GM18867 (cell line): ENCODE data around the gene MADCAM1.

Source experiments
- ATAC-seq: cut with Tn5 transposase; IDR thresholded peaks from one replicate; pipeline ENCODE4 v1.9.1; 2021; ENCODE audit warnings: mild to moderate bottlenecking, moderate library complexity; ENCODE audit not compliant: unreplicated experiment

MADCAM1 gene

GRCh38 chr19:531009-531752 is 34.9 kb downstream of the MADCAM1 start:
- ATAC-seq, result peak; percentile 74

DNA sequence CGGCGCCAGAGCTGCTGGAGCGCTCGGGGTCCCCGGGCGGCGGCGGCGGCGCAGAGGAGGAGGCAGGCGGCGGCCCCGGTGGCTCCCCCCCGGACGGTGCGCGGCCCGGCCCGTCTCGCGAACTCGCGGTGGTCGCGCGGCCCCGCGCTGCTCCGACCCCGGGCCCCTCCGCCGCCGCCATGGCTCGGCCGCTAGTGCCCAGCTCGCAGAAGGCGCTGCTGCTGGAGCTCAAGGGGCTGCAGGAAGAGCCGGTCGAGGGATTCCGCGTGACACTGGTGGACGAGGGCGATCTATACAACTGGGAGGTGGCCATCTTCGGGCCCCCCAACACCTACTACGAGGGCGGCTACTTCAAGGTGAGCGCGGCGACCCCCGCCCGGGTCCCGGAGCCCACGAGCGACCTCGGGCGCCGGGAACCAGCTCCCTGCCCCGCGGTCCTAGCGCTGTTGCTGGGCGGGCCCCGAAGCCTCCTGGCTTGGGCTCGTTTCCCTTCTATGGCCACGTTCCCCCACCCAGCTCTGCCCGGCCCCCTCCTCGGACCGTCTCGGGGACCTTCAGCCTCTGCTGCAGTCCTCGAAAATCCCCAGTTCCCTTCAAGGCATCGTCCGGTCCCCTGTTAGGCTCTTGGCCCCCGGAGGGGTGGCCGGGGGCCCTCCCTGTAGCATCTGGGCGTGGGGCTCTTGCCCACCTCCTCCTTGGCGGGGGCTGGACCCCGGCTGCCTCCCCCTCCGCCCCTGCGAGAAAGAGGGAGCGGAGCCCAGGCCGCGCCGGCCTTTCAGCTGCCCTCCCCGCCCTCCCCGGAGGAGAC is 35.7 kb downstream of the MADCAM1 start, which contains the start of gene CDC34:
TSS of gene CDC34 (plus strand) at position 8 of the 808 bp plus-strand sequence. CDS start at position 180, 172 bp downstream.
- ATAC-seq, result peak; percentile 6

DNA sequence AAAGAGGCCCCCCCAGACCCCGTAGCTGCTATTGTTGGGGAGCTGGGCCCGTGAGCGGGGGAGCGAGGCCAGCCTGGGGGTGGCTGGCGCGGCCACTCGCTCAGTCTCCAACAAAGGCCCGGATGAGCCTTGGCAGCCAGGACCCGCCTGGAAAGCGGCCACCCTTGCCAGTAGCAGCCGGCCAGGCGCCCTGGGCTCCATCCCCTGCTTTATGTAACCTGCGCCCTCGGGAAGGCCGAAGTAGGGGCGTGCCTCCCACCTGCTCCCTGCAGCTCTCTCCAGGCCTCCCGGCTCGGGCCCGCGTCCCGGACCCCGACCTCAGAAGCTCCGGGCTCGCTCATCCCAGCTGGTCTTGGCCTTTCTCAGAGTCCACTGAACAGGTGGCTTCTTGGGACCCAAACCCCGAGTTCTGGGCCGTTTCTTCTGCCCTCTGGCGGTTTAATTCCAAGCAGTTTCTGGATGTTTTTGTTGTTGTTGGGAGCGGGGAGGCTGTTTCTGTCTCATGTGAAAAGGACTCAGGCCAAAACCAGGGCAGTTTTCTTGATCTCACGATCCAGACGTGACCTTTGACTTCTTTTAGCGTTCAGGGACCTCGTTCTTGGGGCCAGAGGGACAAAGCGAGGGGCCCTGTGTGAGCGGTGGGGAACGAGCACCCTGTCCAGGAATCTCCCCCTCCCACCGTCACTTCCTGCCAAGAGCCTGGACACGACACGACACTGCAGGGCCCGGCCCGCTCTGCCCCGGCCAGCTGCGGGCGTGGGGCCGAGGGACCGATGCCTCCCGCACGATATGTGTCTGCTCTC is 36.5 kb downstream of the MADCAM1 start:
- no peak for ATAC-seq

DNA sequence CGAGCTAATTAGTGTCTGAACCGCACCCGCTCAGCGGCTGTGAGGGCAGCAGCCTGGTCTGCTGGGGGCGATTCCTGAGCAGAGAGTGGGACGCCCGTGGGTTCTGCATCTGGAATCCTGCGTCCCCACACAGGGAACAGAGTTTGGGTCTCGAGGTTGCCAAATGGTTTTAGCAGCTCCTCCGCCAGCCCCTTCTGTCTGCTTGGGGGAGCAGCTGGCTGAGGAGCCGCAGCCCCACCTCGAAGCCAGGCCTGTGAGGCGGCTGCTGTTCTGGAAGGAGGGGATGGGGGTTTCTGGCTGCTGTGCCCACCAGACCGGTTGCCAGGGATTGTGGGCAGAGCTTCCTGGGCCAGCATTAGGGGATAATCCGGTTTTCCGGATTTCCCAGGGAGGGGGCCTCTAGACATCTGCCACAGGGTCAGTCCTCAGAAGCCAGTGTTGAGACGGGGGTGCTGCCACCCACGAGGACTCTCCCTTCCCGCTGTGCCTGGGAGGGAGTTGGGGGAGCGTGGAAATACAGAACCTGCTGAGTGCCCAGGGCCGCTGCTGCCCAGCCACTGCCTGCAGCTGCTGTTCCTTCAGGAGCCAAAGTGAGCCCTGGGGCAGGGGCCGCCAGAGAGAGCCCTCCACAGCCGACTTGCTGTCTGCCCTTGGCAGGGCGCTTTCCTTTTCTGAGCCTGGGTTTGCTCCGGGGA is 37.2 kb downstream of the MADCAM1 start:
- no peak for ATAC-seq

GRCh38 chr19:534088-534487 is 37.8 kb downstream of the MADCAM1 start:
- no peak for ATAC-seq

DNA sequence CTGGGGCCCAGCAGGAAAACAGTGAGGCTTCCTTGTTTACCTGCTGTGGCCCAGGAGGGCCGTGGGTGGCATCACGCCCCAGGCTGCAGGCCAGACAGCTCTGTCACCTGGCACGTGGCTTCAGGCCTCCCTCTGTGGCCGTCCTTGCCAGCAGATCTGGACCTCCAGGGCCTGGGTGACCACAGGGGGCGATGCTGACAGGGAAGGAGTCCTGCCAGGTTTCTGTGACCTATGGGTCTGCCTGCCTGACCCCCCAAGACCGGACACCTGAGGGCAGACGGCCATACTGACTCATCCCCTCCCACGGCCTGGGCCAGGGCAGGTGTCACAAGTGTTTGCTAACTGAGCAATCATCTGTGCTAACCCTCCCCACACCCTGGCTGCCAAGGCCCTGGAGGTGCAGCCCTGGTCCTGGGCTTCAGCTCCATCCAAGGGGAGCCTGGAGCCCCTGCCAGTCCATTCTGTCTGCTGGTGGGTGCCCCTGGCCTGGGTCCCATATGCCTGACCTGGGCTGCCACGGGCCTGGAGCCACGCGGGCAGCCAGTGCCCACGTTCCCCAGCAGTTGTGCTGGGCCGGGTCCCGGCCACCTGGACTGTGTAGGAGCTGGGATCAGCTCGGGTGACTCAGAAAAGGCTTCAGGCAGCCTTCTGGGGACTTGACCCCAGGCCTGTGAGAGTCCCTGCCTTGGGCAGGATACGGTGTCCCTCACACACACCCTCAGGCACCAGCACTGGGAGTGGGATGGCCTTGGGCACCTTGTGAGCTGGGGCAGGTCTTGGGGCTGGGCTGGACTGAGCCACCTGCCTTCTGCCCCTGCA is 38.9 kb downstream of the MADCAM1 start:
- ATAC-seq, result no peak

GRCh38 chr19:536031-536880 is 40.0 kb downstream of the MADCAM1 start:
- no peak for ATAC-seq

- ATAC-seq, result no peak
Observed at GRCh38 chr19:536881-537404, 40.7 kb downstream of the MADCAM1 start.

DNA sequence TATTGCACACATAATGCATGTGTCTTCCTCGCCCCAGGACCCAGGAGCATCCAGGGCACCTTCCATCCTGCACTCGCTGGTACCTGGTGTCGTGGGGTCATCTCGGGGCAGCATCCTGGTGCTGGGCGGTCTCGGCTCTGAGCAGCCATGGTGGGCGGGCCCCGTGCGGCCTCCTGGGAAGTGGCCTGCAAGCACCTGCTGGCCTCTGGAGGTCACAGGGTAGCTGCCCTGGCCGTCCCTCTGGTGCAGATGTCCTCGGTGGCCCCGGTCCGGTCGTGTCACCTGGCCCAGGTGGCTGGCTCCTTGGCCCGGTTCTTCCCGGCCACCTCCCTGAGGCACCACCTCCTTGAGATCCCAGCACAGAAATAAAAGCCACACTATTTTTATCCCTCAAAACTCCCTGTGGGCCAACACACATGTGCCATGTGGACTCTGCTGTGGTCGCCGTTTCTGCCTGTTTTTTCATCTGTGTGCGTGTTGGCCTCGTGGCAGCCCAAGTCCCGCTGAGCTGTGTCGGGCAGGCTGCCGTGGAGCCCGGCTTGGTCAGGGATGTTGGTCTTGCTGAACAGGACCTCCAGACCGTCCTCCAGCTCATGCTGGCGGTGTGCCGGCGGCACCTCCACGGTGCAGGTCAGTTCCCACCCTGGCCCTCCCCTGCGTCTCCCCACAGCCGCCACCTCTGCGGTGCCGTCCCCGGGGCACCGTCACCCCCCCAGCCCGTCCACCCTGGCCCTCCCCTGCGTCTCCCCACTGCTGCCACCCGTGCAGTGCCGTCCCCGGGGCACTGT is 42.5 kb downstream of the MADCAM1 start:
- ATAC-seq, result no peak

DNA sequence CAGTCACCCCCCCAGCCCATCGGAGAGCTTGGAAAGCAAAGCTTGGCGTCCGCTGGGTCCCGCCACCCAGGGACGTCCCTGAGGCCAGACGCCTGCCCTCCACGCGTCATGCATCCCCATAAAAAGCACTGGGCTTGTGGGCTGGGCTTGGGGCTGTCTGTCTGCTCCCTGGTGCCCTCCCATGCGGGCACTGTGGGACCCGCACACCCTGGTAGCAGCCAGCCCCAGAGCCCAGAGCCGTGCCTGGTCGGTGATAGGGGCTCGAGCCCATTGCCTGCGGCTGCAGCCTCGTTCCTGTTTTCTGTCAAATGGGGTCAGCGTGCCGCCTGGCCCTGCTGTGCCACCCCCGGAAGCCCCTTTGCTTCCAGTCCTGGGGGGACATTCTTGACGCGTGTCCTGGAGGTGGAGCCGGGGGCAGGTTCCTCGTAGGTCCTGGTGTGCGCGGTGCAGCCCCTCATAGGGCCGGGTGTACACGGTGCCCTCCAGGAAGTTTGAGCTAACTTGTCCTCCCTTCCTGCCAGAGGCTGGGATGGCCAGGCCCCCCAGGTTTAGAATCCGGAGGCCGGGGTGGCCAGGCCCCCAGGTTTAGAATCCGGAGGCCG is 43.2 kb downstream of the MADCAM1 start:
- ATAC-seq, result no peak

DNA sequence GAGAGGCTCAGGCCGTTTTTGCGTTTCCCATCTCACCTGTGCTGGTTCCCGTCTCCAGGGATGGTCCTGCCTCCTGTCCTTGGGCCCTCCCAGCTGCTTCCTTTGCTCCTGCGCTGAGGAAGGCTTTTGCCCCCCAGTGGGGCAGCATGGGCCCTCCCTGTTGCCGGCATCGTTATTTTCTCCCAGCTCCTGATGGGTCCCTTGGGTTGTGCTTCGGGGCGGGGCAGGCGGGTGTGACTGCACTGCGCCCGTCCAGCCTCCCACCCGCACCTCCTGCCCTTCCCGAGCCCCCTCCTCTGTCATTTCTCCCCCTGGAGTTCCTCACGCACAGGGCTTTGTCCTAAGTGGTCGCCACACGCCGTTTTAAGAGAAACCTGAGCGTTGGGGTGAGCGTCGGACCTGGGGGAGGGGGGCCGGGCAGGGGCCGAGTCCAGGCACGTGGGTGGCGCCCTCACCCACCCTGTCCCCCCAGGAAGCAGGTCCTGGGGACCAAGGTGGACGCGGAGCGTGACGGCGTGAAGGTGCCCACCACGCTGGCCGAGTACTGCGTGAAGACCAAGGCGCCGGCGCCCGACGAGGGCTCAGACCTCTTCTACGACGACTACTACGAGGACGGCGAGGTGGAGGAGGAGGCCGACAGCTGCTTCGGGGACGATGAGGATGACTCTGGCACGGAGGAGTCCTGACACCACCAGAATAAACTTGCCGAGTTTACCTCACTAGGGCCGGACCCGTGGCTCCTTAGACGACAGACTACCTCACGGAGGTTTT is 44.8 kb downstream of the MADCAM1 start:
- ATAC-seq, result no peak

- ATAC-seq, result no peak
Observed at GRCh38 chr19:541699-542098, 45.4 kb downstream of the MADCAM1 start.

- ATAC-seq, result no peak
Observed at GRCh38 chr19:542173-542866, 46.0 kb downstream of the MADCAM1 start.

DNA sequence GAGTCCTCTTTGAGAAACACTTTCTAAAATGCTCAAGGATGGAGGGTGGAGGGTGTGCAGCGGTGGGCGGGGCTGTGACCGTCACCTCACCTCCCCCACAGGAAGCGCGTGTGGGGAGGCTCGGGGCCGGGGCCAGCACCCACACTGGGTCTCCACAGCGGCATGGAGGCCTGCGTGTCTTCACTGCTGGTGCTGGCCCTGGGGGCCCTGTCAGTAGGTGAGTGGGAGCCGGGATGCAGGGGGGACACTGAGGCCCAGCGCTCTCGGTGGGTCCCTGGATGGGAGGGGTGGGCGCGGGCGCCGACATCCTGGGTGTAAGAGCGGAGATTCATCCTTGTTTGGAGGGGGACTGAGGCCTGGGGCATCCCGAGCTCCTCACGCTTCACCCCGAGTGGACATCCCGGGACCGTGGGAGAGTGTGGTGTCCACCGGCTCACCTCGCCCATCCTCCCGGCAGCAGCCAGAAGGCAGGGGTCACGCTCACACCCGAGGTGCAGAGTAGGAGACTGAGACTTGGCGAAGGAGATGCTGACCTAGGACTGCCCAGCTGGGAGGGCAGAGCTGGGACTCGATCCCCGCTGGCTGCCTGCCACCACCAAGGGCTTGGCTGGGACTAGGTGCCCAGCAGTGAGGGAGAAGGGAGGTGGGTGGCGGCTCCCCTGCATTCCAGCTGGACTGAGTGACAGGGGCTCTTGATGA is 47.8 kb downstream of the MADCAM1 start, which contains the start of gene GZMM:
TSS of gene GZMM (plus strand) at position 144 of the 699 bp plus-strand sequence. CDS start at position 163, 19 bp downstream.
- no peak for ATAC-seq

DNA sequence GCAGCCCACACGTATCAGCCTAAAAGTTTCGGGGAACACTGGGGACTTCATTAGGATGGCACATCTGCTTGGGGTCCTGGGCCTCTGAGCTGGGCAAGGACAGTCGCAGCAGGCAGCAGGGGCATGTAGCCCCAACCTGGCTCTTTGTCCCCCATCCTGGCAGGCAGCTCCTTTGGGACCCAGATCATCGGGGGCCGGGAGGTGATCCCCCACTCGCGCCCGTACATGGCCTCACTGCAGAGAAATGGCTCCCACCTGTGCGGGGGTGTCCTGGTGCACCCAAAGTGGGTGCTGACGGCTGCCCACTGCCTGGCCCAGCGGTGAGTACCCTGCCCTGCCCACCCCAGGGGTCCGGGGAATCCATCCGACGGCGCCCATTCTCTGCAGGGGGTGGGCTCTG is 50.8 kb downstream of the MADCAM1 start:
- no peak for ATAC-seq
